Activated CD4-positive, alpha-beta T cell treated with anti-CD3 and anti-CD28 coated beads for 1 hour (primary cell): ENCODE measurements around the gene BMPR1B.
"Not testable (repeated sequence)": the region's sequence is repeated elsewhere in the genome, so short reads cannot be mapped to it uniquely, and the experiment has no call there.

Experiments
- DNase-seq: peaks from one replicate; pipeline ENCODE4 v3.0.0-alpha.2; 2020

The BMPR1B gene

DNA sequence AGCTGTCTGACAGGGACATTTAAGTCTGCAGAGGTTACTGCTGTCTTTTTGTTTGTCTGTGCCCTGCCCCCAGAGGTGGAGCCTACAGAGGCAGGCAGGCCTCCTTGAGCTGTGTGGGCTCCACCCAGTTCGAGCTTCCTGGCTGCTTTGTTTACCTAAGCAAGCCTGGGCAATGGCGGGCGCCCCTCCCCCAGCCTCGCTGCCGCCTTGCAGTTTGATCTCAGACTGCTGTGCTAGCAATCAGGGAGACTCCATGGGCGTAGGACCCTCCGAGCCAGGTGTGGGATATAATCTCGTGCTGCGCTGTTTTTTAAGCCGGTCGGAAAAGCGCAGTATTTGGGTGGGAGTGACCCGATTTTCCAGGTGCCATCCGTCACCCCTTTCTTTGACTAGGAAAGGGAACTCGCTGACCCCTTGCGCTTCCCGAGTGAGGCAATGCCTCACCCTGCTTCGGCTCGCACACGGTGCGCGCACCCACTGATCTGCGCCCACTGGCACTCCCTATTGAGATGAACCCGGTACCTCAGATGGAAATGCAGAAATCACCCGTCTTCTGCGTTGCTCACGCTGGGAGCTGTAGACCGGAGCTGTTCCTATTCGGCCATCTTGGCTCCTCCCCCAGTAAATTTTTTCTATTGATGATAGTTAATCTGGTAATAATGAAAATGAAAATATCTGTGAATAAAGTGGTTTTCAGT is 83.6 kb downstream of the BMPR1B start:
- DNase-seq: not testable (repeated sequence)

DNA sequence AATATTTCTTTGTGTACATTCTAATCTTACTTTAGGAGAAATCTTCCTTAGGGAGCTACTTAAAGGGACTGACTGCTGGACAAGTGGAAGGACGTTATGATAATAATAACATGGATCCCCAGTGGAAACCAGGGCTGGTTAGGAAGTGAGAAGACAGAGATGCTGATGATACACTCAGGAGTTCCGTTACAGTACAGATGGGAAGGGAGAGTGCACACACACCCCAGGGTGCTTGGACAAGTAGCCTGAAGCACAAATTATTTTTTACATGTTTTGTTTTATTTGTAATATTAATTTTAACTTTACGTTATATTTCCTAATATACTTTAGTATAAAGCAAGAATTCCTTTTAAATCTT is 84.1 kb downstream of the BMPR1B start:
- DNase-seq: no peak

- no peak for DNase-seq
Observed at GRCh38 chr4:94843216-94843615, 85.5 kb downstream of the BMPR1B start.

DNA sequence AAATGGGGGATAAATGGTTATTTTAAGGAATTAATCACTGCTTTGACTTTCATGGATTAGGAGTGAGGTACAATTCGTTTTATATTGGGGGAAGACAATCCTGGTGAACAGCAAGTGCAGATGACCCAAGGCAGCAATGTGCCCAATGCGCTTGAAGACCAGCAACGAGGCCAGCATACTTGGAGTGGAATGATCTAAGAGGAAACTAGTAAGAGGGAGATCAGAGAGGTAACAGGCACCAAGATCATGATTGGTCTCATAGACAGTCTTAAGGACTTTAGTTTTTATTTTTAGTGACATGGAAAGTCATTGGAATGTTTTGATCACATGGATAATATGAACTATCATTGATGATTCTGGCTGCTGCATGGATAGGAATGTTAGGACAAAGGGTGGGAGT is 90.6 kb downstream of the BMPR1B start:
- no peak for DNase-seq

GRCh38 chr4:94849901-94850300 is 92.1 kb downstream of the BMPR1B start:
- no peak for DNase-seq

- DNase-seq: no peak
Observed at GRCh38 chr4:94852616-94853015, 94.9 kb downstream of the BMPR1B start.

GRCh38 chr4:94856030-94856429 is 98.3 kb downstream of the BMPR1B start:
- no peak for DNase-seq

DNA sequence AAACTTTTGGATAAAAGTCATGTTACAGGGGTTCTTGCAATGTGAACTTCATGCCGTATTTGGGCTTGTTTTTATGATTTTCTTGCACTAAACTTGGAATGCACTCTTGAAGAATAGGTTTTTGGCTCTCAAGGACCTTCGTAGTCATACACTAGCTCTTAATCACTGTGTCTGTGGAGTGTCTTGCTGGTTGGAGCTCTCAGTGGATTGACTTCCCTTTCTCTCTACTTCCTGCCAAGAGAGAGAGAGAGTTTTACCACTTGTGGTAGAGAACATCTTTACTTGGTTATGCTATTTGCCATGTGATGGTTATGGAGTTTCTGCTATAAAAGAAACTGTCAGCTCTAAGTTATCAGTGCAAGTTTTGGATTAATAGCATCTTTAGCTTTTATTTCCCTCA is 112.4 kb downstream of the BMPR1B start:
- no peak for DNase-seq

DNA sequence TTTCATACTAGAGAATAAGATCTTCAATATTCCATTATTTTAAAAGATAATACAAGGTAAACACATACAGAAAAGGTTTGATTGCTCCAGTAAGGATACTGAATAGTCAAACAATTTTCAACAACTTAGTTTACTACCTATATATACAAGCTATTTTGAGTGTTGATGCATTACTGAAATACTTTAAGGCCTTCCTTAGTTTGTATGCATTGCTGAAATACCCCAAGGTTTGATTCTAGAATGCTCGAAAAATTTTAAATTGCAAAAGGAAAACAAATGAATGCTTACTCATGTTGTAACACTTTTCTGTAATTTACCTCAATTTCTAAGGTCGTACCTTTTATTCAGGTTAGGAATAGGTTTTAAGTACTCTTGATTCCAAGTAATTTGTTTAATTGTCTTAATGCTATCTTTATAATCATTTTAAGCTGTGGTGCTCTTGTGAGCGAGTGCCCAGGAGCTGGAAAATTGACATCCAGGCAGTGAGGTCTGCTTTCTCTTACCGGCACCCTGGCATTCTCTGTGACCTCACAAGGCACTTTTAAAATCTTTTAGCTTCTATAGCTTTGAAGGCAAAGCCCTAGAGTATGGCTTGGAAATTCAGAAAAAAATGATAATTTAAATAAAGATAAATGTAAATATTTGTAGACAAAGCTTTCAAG is 114.0 kb downstream of the BMPR1B start:
- DNase-seq: no peak

DNA sequence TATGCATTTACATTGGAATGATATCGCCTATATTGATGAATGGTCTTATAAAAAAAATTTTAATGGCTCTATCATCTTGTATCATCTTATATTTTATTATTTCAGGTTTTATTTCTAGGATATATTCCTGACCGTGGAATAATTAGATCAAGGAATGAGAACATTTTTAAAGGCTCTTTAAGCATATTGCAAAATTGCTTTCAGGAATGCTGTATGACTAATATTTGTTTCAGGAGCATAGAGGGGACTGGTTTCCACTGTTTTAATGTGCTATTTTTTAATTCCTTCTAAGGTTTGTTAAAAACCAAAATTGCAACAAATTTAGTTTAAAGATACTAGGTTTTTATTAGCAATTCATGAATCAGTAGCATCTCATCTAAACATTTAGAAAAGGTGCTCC is 120.2 kb downstream of the BMPR1B start:
- no peak for DNase-seq

DNA sequence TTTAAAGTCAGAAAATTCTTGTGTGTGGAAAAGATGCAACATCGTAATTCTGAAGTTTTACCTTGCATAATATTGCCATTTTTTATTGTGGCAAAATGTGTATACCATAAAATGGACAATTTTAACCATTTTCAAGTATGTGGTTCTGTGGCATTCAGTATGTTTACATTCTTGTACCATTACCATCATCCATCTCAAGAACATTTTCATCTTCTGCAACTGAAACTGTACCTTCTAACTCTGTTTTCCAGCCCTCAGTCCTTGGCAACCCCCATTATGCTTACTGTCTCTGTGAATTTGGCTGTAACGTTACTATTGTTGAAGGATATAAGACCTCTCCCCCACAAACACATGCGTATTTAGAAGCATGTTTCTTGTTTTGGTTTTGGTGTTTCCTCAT is 123.2 kb downstream of the BMPR1B start:
- DNase-seq: no peak

- no peak for DNase-seq
Observed at GRCh38 chr4:94882756-94883155, 125.0 kb downstream of the BMPR1B start.

DNA sequence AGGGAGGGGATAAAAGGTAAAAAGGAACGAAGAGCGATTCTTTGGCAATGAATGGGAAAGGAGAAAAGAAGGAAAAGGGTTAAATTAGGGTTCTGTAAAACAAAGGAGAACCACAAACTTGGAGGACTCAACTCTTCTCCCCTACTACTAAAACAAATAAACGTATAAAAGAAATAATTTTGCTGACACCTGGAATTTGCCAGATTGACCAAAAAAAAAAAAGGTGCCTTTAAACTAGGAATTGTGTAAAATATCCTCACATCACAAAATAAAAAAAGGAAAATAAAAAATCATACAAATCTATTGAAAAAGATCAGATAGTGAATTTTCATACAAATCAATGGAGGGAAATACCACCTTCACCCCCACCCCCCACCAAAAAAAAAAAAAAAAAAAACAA is 129.3 kb downstream of the BMPR1B start:
- no peak for DNase-seq

- DNase-seq: no peak
Observed at GRCh38 chr4:94889523-94889922, 131.8 kb downstream of the BMPR1B start.

- no peak for DNase-seq
Observed at GRCh38 chr4:94889946-94890345, 132.2 kb downstream of the BMPR1B start.

GRCh38 chr4:94890579-94890978 is 132.8 kb downstream of the BMPR1B start:
- DNase-seq: no peak

- DNase-seq: no peak
Observed at GRCh38 chr4:94892051-94892450, 134.3 kb downstream of the BMPR1B start.

GRCh38 chr4:94895081-94895480 is 137.3 kb downstream of the BMPR1B start:
- no peak for DNase-seq

DNA sequence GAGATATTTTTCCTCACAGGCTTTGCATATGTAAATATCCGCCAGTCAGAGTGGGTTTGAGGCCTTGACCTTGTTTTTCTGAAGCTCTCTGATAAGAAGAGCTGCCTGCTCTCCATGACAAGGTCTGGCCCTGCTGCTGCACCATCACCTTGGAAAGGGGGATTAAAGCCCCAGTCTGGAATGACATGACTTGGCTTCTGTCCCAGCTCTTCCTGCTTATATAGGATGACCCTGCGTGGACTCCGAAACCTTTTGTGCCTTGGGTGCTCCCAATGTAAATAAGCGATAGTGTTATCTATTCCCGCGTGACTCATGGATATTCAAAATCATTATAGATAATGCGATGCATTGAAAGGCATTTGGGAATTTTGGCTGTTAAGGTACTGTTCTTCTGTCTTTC is 139.3 kb downstream of the BMPR1B start:
- DNase-seq: no peak

- DNase-seq: no peak
Observed at GRCh38 chr4:94905511-94905910, 147.8 kb downstream of the BMPR1B start.

DNA sequence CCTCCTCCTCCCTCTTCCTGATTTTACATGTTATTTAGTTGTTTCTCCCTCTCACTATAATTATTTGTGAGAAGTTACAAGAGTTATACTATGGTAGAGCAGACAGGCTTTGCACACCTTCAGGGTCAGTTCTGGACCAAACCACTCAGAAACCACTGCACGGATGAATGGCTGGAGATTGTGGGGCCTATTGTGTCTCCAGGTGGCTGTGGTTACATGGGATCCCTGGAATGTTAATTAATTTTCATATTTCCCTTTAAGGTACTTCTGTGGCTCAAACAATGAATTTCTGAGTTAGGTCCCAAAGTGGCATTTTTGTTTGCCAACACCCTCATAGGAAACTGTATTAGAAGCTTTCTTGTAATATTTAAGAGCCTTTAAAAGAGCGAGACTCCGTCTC is 151.9 kb downstream of the BMPR1B start:
- DNase-seq: no peak

DNA sequence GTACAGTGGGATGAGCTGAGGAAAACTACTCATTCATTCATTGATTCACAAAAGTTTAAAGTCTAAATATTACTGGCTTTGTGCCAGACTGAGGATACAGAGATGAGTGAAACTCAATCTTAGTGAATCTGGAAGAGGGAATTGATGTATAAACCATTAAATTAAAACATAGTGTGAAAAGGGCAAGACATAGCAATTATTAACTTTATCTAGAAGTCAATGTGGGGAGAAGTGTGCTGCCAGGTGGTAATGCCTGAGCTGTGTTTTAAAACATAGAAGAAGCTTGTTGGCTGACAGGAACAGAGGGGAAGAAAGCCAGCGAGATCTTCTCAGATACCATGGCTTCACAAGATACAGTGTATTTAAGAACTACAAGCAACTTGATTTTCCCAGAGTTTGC is 153.4 kb downstream of the BMPR1B start:
- DNase-seq: no peak

DNA sequence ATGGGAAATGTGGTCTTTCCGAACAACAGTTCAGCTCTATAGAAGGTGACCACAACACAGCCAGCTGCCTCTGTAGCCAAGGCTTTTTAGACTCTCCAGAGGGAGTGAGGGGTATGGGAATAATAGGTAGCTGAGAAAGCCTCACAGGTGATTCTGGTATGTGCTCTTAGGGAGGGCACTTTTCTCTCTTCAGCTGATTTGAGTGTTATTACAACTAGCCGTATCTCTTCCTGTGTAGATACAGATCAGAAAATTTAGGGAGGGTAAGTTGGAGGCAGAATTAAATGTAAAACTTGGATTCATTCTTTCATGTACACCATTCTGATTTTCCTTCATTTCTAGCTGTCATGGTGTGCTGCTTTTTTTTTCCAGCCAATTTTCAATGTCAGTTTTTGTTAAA is 154.9 kb downstream of the BMPR1B start:
- no peak for DNase-seq

DNA sequence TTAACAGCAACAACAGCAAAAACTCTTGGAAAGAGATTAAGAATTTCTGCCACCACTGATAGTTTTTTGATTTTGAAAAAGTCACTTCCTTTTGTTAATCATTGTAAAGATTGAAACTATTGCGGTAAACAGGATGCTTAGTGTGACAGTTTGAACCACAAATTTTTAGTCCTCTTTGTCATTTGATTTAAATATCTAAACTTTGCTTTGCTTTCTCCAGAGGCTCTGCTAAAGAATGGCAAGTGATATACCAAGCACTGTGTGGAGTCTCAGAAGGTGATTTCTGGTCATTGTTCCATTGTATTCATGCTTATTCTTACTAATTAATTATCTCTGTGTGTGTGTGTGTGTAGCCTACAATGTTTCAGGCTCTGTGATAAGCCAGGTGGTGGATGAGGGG is 155.6 kb downstream of the BMPR1B start:
- DNase-seq: no peak

DNA sequence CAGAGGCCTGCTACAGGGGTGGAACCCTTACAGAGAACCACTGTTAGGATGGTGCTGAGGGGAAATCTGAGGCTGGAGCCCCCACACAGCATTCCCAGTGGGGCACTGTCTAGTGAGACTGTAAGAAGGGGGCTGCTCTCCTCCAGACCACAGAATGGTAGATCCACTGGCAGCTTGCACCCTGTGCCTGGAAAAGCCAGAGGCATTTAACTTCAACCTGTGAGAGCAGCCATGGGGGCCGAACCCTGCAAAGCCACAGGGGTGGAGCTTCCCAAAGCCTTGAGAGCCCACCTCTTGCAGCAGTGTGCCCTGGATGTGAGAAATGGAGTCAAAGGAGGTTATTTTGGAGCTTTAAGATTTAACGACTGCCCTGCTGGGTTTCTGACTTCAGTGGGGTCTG is 159.4 kb downstream of the BMPR1B start:
- DNase-seq: no peak
